KOPT-K1 (cell line): ENCODE measurements around the gene RNF8.
"Not testable (repeated sequence)": the region's sequence is repeated elsewhere in the genome, so short reads cannot be mapped to it uniquely, and the experiment has no call there.

Experiments used
- H3K27ac ChIP-seq: fragments of 200-600 bp; sonication (generic); 2 replicates; pipeline ENCODE4 v1.5.1; 2016; ENCODE audit warnings: antibody characterized with exemption, mild to moderate bottlenecking, low read depth, low read length; ENCODE audit not compliant: poor library complexity, severe bottlenecking
- H3K36me3 ChIP-seq: fragments of 200-600 bp; sonication (generic); 2 replicates; pipeline ENCODE4 v1.5.1; 2017; ENCODE audit warnings: antibody characterized with exemption, mild to moderate bottlenecking, low read length, moderate library complexity; ENCODE audit not compliant: insufficient read depth
- H3K9me3 ChIP-seq: fragments of 200-600 bp; sonication (generic); 2 replicates; pipeline ENCODE4 v1.5.1; 2017; ENCODE audit warnings: antibody characterized with exemption, low read length, mild to moderate bottlenecking; ENCODE audit not compliant: insufficient read depth, poor library complexity, severe bottlenecking

The RNF8 gene

DNA sequence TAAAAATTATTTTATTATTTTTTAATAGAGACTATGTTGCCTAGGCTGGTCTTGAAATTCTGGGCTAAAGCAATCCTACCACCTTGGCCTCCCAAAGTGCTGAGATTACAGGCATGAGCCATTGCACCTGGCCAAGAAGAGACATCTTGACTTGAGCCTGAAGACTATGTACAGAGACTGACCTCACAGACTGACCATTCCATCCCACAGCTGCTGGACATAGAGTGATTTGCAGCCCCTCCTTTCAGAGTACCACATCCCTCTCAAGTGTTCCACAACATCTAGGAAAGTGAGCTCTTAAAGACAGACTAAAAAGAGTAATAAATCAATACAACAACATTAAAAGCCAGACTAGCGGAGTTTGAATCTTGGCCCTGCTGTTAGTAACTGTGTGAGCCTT is 39.0 kb downstream of the RNF8 start:
- Histone ChIP-seq H3K36me3 (peaks cover 78% of the 10 kb centered on the region), H3K27ac (no peak overlapping the region), H3K9me3 (no peaks in the 10 kb centered on the region)

DNA sequence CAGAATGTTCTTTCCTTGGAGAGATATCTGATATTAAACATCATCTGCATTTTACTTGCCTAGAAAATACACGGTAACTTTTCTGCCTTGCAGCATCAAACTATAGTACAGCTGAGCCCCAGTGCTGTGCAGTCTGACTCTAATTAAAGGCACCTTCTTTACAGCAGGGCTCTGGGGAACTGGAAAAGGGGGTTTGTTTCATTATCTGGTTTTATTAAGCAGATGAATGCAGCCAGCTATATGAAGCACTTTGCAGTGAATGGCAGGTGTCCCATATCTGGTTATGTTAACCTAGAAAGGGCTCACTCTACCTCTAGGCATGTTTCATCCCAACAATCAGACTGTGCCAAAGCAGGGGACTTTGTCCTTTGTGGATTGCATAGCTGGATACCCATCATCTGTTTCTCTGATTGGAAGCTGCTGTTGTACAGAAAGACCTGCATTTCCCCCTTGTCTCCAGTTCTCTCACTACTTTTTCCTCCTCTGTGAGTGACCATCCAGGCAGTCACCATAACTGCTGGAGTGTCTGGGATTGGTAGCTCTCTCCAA is 39.7 kb downstream of the RNF8 start:
- Histone ChIP-seq H3K27ac (no peak overlapping the region), H3K36me3 (peaks cover 71% of the 10 kb centered on the region)

DNA sequence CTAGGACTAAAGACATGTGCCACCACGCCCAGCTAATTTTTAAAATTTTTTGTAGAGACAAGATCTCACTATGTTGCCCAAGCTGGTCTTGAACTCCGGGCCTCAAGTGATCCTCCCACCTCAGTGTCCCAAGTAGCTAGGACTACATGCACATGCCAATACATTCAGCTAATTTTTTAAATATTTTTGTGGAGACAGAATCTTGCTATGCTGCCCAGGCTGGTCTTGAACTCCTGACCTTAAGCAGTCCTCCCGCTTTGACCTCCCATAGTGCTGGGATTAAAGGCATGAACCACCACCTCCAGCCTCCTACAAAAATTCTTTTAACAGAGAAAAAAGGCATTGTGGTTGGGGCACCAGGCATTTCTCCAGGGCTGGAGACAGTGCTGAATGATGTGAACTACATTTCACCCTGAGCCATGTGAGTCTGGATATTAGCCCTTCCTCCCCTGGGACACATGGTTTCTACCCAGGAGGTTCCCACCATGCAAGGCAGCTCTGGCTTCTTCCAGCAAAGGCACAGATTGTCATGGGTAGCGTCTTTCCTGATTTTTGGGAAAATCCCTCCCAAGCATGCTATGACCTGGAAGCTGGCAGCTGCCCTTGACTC is 42.9 kb downstream of the RNF8 start:
- peaks cover 40% of the 10 kb centered on the region for H3K36me3 ChIP-seq
- no peak overlapping the region for H3K27ac ChIP-seq
- no peaks in the 10 kb centered on the region for H3K9me3 ChIP-seq

More for the DNA sequence above, 39.7 kb downstream of the RNF8 start:
- no peaks in the 10 kb centered on the region for H3K9me3 ChIP-seq

DNA sequence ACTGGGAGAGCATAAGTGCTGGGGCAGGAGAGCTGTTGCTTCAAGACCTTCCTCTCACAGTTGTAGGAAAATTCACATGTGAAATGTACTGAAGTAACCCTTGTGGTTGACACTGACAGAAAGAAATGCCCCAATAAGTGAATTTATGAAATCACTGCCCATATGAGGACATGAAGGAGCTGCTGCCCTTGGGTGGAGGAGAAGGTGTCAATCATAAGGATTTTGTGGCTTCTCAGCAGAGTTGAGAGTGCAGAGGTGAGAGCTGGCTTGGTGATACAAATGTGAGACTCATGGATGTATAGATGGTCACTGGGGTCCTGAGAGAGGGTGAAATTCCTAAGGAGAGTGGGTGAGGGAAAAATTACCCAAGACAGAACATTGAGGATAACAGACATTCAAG is 45.3 kb downstream of the RNF8 start:
- no peak overlapping the region for H3K27ac ChIP-seq
- peaks cover 17% of the 10 kb centered on the region; the same call in 1 of the 2 replicates for H3K36me3 ChIP-seq

DNA sequence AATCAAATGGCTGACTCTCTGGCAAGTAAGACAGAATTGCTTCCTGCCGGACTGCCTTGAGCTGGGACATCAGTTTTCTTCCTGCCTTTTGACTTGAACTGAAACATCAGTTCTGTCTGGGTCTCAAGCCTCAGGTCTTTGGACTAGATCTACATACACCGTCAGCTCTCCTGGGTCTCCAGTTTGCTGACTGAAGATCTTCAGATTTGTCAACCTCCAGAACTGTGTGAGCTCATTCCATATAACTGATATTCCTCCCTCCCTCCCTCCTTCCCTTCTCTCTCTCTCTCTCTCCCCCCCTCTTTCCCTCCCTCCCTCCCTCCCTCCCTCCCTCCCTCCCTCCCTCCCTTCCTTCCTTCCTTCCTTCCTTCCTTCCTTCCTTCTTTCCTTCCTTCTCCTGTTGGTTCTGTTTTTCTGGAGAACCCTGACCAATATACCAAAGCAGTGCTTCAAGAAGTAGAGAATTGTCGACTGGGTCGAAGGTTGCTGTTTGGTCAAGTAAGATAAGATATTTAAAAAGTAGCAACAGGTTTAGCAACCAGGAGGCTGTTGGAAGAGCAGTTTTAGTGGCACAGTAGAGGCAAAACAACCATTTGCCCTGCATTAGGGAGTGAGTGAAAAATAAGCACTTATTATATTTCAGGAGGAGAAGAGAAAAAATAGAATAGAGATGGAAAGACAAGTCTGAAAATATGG is 46.2 kb downstream of the RNF8 start:
- peaks cover 8% of the 10 kb centered on the region; the same call in 1 of the 2 replicates for H3K36me3 ChIP-seq
- no peak overlapping the region for H3K27ac ChIP-seq
- H3K9me3 ChIP-seq = no peaks in the 10 kb centered on the region

More for the DNA sequence above, 45.3 kb downstream of the RNF8 start:
- no peaks in the 10 kb centered on the region for H3K9me3 ChIP-seq

DNA sequence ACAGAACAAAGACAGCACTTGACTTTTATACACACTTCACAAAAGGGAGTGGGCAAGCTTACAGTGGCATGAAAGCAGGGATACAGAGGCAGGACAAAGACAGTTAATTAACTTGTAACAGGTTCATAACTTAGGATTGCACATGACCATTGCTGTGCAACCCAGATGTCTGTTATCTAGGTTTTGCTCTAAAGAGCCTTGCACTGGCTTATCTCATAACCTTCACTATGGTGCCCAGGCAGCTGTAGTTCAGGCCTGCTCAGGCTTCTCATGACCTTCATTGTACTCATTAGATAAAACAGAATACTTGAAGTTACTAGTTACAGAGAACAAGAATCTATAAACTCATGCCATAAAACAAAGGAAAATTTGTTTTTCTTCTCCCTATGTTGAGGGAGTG is 47.9 kb downstream of the RNF8 start:
- not testable (repeated sequence) for H3K9me3 ChIP-seq, H3K36me3 ChIP-seq, H3K27ac ChIP-seq

DNA sequence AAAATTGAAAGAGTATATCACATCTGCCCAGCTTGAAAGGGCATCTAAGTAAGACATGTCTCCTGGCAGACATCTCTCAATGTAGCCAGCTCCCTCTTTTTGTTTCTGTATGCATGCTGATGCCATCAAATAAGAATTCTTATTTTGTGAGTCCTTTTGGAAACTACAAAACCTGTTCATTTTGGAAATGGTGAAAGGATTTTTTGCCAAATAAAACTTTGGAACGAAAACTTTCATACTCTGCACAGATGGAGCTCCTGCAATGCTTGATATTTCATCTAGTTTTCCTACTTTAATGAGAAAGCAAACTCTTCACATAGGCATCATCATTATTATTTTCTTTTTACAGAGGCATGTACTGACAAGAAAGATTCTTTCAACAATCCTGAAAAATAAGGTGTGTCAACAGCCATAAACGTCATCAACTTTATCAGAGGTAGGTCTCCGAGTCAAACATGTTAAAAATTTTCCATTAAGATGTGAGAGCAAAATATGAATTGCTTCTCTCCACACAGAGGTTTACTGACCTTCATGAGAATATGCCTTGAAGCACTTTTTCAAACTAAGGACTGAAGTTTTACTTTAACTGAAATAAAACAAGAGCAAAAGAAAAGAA is 53.1 kb downstream of the RNF8 start:
- H3K27ac ChIP-seq = no peak overlapping the region
- H3K9me3 ChIP-seq = no peaks in the 10 kb centered on the region
- H3K36me3 ChIP-seq = no peaks in the 10 kb centered on the region

DNA sequence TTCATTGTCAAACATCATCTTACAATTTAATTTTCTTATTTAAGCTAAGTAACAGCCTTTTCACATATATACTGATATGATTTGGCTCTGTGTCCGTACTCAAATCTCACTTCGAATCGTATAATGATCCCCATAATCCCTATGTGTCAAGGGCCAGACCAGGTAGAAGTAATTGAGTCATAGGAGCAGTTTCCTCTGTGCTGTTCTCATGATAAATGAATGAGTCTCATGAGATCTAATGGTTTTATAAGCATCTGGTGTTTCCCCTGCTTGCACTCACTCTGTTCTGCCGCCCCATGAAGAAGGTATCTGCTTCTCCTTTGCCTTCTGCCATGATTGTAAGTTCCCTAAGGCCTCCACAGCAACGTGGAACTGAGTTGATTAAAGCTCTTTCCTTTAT is 54.2 kb downstream of the RNF8 start:
- Histone ChIP-seq H3K9me3 (no peaks in the 10 kb centered on the region), H3K27ac (no peak overlapping the region), H3K36me3 (no peaks in the 10 kb centered on the region)

DNA sequence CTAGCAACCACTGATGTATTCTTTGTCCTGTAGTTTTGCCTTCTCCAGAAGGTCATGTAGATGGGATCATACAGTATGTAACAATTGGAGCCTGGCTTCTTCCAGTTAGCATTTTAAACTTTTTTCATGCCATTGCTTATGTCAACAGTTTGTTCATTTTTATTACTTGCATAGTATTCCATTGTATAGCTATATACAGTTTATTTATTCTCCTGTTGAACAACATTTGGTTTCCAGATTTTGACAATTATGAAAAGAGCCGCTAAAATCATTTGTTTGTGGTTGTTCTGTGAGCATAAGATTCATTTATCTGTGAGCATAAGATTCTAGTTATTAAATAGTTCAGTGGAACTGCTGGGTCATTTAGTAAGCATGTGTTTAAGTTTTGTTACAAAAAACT is 55.7 kb downstream of the RNF8 start:
- no peak overlapping the region for H3K27ac ChIP-seq
- H3K36me3 ChIP-seq = no peaks in the 10 kb centered on the region
- H3K9me3 ChIP-seq = no peaks in the 10 kb centered on the region

DNA sequence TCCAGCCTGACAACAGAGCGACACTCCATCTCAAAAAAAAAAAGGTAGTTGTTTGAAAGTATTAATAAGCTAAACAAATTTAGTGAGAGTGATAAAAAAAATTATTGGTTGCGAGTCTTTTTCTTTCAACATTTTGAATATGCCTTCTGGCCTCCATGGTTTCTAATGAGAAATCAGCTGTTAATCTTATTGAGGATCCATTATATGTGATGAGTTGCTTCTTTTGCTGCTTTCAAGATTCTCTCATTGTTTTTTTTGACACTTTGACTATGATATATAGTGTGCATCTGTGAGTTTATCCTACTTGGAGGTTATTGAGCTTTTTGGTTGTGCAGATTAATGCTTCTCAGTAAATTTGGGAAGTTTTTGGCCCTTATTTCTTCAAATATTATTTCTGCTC is 63.6 kb downstream of the RNF8 start:
- Histone ChIP-seq H3K9me3 (peaks cover 7% of the 10 kb centered on the region), H3K36me3 (no peaks in the 10 kb centered on the region), H3K27ac (no peak overlapping the region)

DNA sequence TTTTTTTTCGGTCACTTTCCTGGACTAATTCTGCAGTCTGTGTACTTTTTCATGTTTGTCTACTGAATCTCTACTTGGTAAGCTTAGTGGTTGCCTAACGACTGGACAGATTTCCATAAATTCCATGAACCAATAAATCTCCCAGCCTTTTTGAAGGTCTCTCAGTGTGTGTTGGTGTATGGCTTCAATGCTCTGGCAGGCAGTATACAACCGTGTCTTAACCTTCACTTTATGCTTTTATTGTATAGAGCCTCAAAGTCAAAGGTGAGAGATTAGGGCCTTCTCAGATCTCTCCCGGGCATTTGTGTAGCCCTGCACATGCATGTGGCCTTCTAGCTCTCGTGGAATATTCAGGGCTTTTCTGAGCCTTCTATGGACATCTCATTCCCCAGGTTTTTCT is 64.9 kb downstream of the RNF8 start:
- no peak overlapping the region for H3K27ac ChIP-seq
- H3K36me3 ChIP-seq = no peaks in the 10 kb centered on the region
- H3K9me3 ChIP-seq = peaks cover 7% of the 10 kb centered on the region

DNA sequence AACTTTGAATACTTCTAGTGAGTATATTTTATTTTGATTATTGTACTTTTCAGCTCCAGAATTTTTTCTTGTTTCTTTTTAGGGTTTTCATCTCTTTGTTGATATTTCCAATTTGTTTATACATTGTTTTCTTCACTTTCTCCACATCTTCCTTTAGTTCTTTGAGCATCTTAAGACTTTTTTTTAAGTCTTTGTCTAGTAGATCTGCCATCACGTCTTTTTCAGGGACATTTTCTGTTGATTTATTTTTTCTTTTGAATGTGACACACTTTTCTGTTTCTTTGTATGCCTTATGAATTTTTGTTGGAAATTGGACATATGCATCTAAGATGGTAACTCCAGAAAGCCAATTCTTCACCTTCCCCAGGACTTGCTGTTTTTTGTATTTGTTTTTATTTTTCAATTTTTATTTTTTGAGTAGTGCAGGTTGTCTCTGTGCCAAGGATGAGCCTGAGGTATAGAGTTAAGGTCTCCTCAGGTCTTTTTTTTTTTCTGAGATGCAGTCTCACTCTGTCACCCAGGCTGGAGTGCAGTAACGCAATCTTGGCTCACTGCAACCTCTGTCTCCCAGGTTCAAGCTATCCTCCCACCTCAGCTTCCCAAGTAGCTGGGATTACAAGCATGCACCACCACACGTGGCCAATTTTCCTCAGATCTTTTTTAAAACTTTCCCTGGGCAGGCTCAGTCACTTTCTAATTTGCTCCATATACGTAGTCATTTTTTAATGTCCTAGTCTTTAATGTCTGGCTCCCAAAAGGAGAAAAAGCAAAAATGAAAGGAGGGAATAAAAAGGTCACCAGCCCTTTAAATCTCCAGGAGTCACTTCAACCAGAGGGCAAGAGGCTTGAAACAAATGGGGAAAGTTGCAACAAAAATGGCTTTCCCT is 72.5 kb downstream of the RNF8 start:
- Histone ChIP-seq H3K9me3 (peaks cover 16% of the 10 kb centered on the region), H3K27ac (no peak overlapping the region), H3K36me3 (no peaks in the 10 kb centered on the region)

DNA sequence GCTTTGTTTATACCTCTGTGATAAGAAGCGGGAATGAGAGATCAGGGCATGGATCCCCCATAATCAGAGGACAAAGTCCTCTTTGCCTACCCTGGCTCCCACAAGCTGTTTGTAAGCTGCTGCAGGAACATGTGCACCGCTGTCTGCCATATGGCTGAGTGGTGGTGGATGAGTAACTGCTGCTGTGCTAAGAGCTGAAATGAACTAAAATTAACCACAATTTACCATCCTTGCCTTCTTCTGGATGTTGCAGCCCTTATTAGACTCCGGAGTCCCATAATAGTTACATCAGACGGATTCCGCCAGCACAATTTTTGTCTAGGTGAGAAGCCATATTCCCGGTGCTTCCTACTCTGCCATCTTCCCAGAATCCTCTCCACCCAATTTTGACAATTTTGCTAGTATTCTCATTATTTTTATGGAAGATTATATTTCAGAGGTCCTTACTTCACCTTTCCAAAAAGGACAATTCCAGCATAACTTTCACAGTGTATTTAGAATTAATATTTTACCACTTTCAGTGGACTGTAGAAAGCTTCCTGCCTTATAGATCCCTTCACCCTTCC is 73.2 kb downstream of the RNF8 start:
- no peaks in the 10 kb centered on the region for H3K36me3 ChIP-seq
- no peak overlapping the region for H3K27ac ChIP-seq
- H3K9me3 ChIP-seq = peaks cover 16% of the 10 kb centered on the region

DNA sequence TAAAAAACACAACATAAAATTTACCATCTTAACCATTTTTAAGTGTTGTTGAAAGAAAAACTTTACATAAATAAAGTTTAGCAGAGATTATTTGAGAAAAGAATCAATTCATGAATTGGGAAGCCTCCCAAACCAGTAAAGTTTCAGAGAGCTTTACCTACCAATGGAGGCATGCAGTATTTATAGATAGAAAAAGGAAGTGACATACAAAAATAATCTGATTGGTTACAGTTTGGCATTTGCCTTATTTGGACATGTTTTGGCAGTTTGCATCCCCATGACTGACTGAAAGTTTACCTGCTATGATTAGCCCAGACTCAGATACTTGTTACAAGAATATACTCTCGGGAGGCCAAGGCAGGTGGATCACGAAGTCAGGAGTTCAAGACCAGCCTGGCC is 75.6 kb downstream of the RNF8 start:
- no peaks in the 10 kb centered on the region for H3K36me3 ChIP-seq
- H3K27ac ChIP-seq = no peak overlapping the region
- peaks cover 16% of the 10 kb centered on the region for H3K9me3 ChIP-seq

DNA sequence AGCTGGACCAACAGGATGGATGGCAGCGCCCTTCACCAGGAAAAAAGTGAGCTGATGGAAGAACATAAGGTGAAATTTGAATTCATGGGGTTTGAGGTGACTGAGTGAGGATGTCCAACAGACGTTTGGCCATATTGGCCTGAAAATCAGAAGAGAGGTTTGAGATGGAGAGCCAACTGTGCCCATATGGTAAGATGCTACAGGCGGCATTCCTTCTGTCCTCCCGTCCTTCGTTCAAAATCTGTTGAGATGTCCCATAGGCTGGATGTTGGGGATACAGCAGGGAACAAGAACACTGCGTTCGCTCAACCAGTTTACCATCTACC is 78.8 kb downstream of the RNF8 start:
- no peaks in the 10 kb centered on the region for H3K9me3 ChIP-seq

More for the DNA sequence above, 78.8 kb downstream of the RNF8 start:
- Histone ChIP-seq H3K36me3 (peaks cover 25% of the 10 kb centered on the region), H3K27ac (peak overlapping the region; percentile 92)
